OCI-LY1 (cell line): ENCODE results near the gene SP8.

Source experiments
- H2AFZ ChIP-seq: fragments of 200-600 bp; sonication (generic), shearing (Covaris generic); 2 replicates; pipeline ENCODE4 v1.6.0; 2014; ENCODE audit warnings: antibody characterized with exemption, mild to moderate bottlenecking, low read length
- H3F3A ChIP-seq: fragments of 200-600 bp; sonication (generic), shearing (Covaris generic); 2 replicates; pipeline ENCODE4 v1.6.0; 2014; ENCODE audit warnings: mild to moderate bottlenecking, antibody characterized with exemption, low read length, moderate library complexity; ENCODE audit not compliant: insufficient read depth
- H3K27ac ChIP-seq: fragments of 200-600 bp; sonication (generic); 2 replicates; pipeline ENCODE4 v1.5.1; 2014; ENCODE audit warnings: low read length, mixed run types, mild to moderate bottlenecking, low read depth; ENCODE audit not compliant: poor library complexity, severe bottlenecking
- H3K27me3 ChIP-seq: fragments of 200-600 bp; sonication (generic); 2 replicates; pipeline ENCODE4 v1.6.0; 2014; ENCODE audit warnings: antibody characterized with exemption, mild to moderate bottlenecking, low read length, moderate library complexity; ENCODE audit not compliant: insufficient read depth
- H3K36me3 ChIP-seq: fragments of 200-600 bp; sonication (generic); 2 replicates; pipeline ENCODE4 v1.6.1; 2014; ENCODE audit warnings: mild to moderate bottlenecking, antibody characterized with exemption, low read length, moderate library complexity, mixed read lengths; ENCODE audit not compliant: insufficient read depth
- H3K4me1 ChIP-seq: fragments of 200-600 bp; sonication (generic); 2 replicates; pipeline ENCODE4 v1.5.1; 2014; ENCODE audit warnings: mild to moderate bottlenecking, low read length, moderate library complexity; ENCODE audit not compliant: insufficient read depth, severe bottlenecking
- H3K4me2 ChIP-seq: fragments of 200-600 bp; sonication (generic), shearing (Covaris generic); 2 replicates; pipeline ENCODE4 v1.6.1; 2014; ENCODE audit warnings: low read length
- H3K4me3 ChIP-seq: fragments of 200-600 bp; sonication (generic); 2 replicates; pipeline ENCODE4 v1.5.1; 2014; ENCODE audit warnings: low read length, low read depth, mild to moderate bottlenecking, mixed read lengths; ENCODE audit not compliant: poor library complexity, severe bottlenecking
- H3K79me2 ChIP-seq: fragments of 200-600 bp; shearing (Covaris generic); 2 replicates; pipeline ENCODE4 v1.6.1; 2016; ENCODE audit warnings: mixed run types, low read length, mixed read lengths; ENCODE audit not compliant: insufficient read depth
- H3K9ac ChIP-seq: fragments of 200-600 bp; sonication (generic), shearing (Covaris generic); 2 replicates; pipeline ENCODE4 v1.6.1; 2014; ENCODE audit warnings: mild to moderate bottlenecking, low read length, mixed read lengths
- H3K9me2 ChIP-seq: fragments of 200-600 bp; sonication (generic), shearing (Covaris generic); 2 replicates; pipeline ENCODE4 v1.6.1; 2014; ENCODE audit warnings: low read depth, mild to moderate bottlenecking, low read length, mixed read lengths
- H3K9me3 ChIP-seq: fragments of 200-600 bp; shearing (Covaris generic); 2 replicates; pipeline ENCODE4 v1.6.1; 2014; ENCODE audit warnings: low read length, mixed read lengths
- H4K20me1 ChIP-seq: fragments of 200-600 bp; sonication (generic), shearing (Covaris generic); 2 replicates; pipeline ENCODE4 v1.6.0; 2016; ENCODE audit warnings: mild to moderate bottlenecking, low read length; ENCODE audit not compliant: insufficient read depth
- CTCF ChIP-seq: fragments of 200-600 bp; sonication (generic), shearing (Covaris generic); IDR thresholded peaks from 2 replicates; pipeline ENCODE4 v1.5.1; 2017; ENCODE audit warnings: mild to moderate bottlenecking, antibody characterized with exemption, low read length, moderate library complexity, mixed read lengths
- EZH2 ChIP-seq: fragments of 200-600 bp; sonication (generic), shearing (Covaris generic); IDR thresholded peaks from 2 replicates; pipeline ENCODE4 v1.8.0; 2017; ENCODE audit warnings: borderline replicate concordance, mixed run types, mild to moderate bottlenecking, antibody characterized with exemption, low read length, moderate library complexity, mixed read lengths

The SP8 gene

GRCh38 chr7:20793248-20793647 lies 6.6 kb upstream of the SP8 start:
- no peak overlapping the region for H3K4me3 ChIP-seq
- no peaks in the 10 kb centered on the region; the same call in 1 of the 2 replicates for H3K27me3 ChIP-seq
- H4K20me1 ChIP-seq, result no peaks in the 10 kb centered on the region
- no peaks in the 10 kb centered on the region for H3K9me3 ChIP-seq
- no peak overlapping the region for H3K27ac ChIP-seq
- TF ChIP-seq EZH2 (no peak), CTCF (no peak)
- no peak overlapping the region for H3K9ac ChIP-seq
- no peaks in the 10 kb centered on the region for H3F3A ChIP-seq
- H3K36me3 ChIP-seq, result no peaks in the 10 kb centered on the region
- no peak overlapping the region for H3K4me2 ChIP-seq
- no peaks in the 10 kb centered on the region for H3K9me2 ChIP-seq
- H3K4me1 ChIP-seq, result peaks cover 5% of the 10 kb centered on the region
- H3K79me2 ChIP-seq, result no peaks in the 10 kb centered on the region
- H2AFZ ChIP-seq, result no peak overlapping the region

- Histone ChIP-seq H3K9ac (no peak overlapping the region), H3K4me2 (no peak overlapping the region), H3K9me2 (no peaks in the 10 kb centered on the region), H3K4me1 (no peaks in the 10 kb centered on the region), H2AFZ (no peak overlapping the region), H3K27me3 (no peaks in the 10 kb centered on the region; the same call in 1 of the 2 replicates), H3K27ac (no peak overlapping the region), H3F3A (no peaks in the 10 kb centered on the region), H3K4me3 (no peak overlapping the region), H4K20me1 (no peaks in the 10 kb centered on the region), H3K79me2 (no peaks in the 10 kb centered on the region), H3K9me3 (no peaks in the 10 kb centered on the region), H3K36me3 (no peaks in the 10 kb centered on the region)
- TF ChIP-seq EZH2, result no peak
Observed at GRCh38 chr7:20791538-20792434, 5.1 kb upstream of the SP8 start.

- Histone ChIP-seq H3K4me1 (no peaks in the 10 kb centered on the region), H2AFZ (no peak overlapping the region), H3F3A (no peaks in the 10 kb centered on the region), H3K9me2 (no peaks in the 10 kb centered on the region), H3K9ac (no peak overlapping the region), H3K4me3 (no peak overlapping the region), H3K79me2 (no peaks in the 10 kb centered on the region), H3K4me2 (no peak overlapping the region), H3K36me3 (no peaks in the 10 kb centered on the region), H3K27me3 (no peaks in the 10 kb centered on the region; the same call in 1 of the 2 replicates), H3K9me3 (no peaks in the 10 kb centered on the region), H3K27ac (no peak overlapping the region), H4K20me1 (no peaks in the 10 kb centered on the region)
- TF ChIP-seq CTCF, result no peak
- no peak for TF ChIP-seq EZH2
Observed at GRCh38 chr7:20790375-20790774, 3.7 kb upstream of the SP8 start.
